ENCODE measurements around the gene CALML6.

Gene CALML6

GRCh38 chr1:1892079-1892762 is 22.8 kb upstream of the CALML6 start:
- no peak for DNase-seq (ENCODE audit: low read depth, low spot score)

GRCh38 chr1:1892763-1893120 is 22.3 kb upstream of the CALML6 start:
- no peak for DNase-seq (ENCODE audit: low read depth, low spot score)

GRCh38 chr1:1893291-1893985 is 21.6 kb upstream of the CALML6 start:
- DNase-seq (ENCODE audit: low read depth, low spot score), result no peak

GRCh38 chr1:1893997-1894353 is 21.1 kb upstream of the CALML6 start:
- no peak for DNase-seq (ENCODE audit: low read depth, low spot score)

GRCh38 chr1:1894354-1895059 is 20.6 kb upstream of the CALML6 start:
- DNase-seq (ENCODE audit: low read depth, low spot score), result no peak

GRCh38 chr1:1895060-1895418 is 20.0 kb upstream of the CALML6 start:
- DNase-seq (ENCODE audit: low read depth, low spot score), result no peak

GRCh38 chr1:1895456-1896336 is 19.4 kb upstream of the CALML6 start:
- DNase-seq (ENCODE audit: low read depth, low spot score), result no peak

GRCh38 chr1:1898246-1898933 is 16.7 kb upstream of the CALML6 start:
- no peak for DNase-seq (ENCODE audit: low read depth, low spot score)

GRCh38 chr1:1899266-1899966 is 15.6 kb upstream of the CALML6 start:
- no peak for DNase-seq (ENCODE audit: low read depth, low spot score)

GRCh38 chr1:1899967-1900327 is 15.1 kb upstream of the CALML6 start:
- no peak for DNase-seq (ENCODE audit: low read depth, low spot score)

- no peak for DNase-seq (ENCODE audit: low read depth, low spot score)
Measured at GRCh38 chr1:1900883-1901640, 14.0 kb upstream of the CALML6 start.

- DNase-seq (ENCODE audit: low read depth, low spot score), result no peak
Measured at GRCh38 chr1:1901641-1902294, 13.3 kb upstream of the CALML6 start.

- DNase-seq (ENCODE audit: low read depth, low spot score), result no peak
Measured at GRCh38 chr1:1903224-1903623, 11.8 kb upstream of the CALML6 start.

GRCh38 chr1:1906185-1907097 is 8.6 kb upstream of the CALML6 start:
- DNase-seq (ENCODE audit: low read depth, low spot score), result no peak

- DNase-seq (ENCODE audit: low read depth, low spot score), result no peak
Measured at GRCh38 chr1:1907098-1907736, 7.8 kb upstream of the CALML6 start.

- no peak for DNase-seq (ENCODE audit: low read depth, low spot score)
Measured at GRCh38 chr1:1908506-1908791, 6.6 kb upstream of the CALML6 start.

GRCh38 chr1:1910033-1910465 is 5.0 kb upstream of the CALML6 start:
- no peak for DNase-seq (ENCODE audit: low read depth, low spot score)

GRCh38 chr1:1910651-1911331 is 4.3 kb upstream of the CALML6 start:
- DNase-seq (ENCODE audit: low read depth, low spot score), result no peak
